Stimulated activated CD4-positive, alpha-beta T cell treated with anti-CD3 and anti-CD28 coated beads, Interleukin-1b, Interleukin-23, amount 100 ng/mL, for 48 hours (primary cell): ENCODE measurements around the gene MAML3.

Experiments
- DNase-seq: peaks from one replicate; pipeline ENCODE4 v3.0.0-alpha.2; 2020

Gene MAML3

GRCh38 chr4:139768896-139769295, 385.1 kb downstream of the MAML3 start:
- DNase-seq = no peak

- no peak for DNase-seq
Observed at GRCh38 chr4:139768366-139768765, 385.6 kb downstream of the MAML3 start.

GRCh38 chr4:139767585-139767984, 386.4 kb downstream of the MAML3 start:
- no peak for DNase-seq

GRCh38 chr4:139767168-139767567, 386.8 kb downstream of the MAML3 start:
- DNase-seq = no peak

GRCh38 chr4:139764686-139765310, 389.2 kb downstream of the MAML3 start:
- DNase-seq = no peak

DNA sequence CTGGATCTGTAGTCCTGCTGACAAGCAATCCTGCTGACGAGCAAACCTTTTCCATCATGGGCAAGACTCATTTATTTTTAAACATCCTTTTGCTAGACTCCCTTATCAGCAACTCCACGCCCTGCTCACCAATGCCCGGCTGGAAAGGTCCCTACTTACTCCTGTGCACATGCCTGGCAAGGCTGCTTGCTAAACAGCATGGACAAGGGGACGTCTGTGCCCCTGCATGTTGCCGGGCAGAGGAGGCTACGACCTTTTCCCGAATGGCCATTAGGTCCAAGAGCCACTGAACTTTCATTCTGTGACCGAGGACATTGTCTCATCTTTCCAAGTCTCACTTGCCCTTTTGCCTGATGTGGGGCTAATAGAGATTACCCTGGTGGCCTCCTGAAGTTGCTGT, 389.8 kb downstream of the MAML3 start:
- DNase-seq = no peak

GRCh38 chr4:139763672-139764071, 390.3 kb downstream of the MAML3 start:
- no peak for DNase-seq

DNA sequence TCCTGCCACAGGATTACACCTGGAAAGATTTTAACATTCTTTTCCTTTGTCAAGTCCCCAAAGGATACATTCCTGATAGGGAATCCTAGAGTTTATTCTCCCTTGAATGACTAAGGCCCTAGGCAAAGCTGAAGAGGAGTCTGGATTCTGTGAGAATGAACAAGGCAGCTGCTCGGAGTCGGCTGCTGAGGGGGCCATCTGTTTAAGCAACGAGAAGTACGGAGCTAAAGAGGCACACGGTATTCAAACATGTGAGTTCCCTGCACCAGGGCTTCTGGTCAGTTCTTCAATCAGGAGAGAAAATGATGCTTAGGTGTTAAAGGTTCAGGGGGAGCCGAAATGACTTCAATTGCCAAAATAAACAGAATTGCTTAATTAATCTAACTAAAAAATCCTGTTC, 390.8 kb downstream of the MAML3 start:
- DNase-seq = no peak

GRCh38 chr4:139762720-139763119, 391.3 kb downstream of the MAML3 start:
- no peak for DNase-seq

- DNase-seq = no peak
Observed at GRCh38 chr4:139761461-139761860, 392.5 kb downstream of the MAML3 start.

DNA sequence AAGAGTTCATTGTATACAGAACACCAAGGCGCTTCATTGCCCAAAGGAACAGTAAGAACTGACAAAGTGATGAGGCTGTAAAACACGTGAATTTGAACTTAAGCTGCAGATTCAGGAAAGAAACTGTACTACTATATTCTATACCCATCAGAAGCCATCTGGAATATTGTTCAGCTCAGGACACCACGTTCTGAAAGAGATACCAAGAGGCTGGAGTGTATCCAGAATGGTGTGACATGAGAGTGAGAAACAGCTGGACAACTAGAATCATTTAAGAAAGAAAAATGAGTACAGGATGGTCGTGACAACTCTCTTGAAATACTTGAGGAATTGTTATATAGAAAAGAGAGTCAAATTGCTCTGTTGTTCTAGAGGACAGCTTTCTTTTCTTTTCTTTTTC, 393.4 kb downstream of the MAML3 start:
- DNase-seq = no peak

- DNase-seq = no peak
Observed at GRCh38 chr4:139759097-139759496, 394.9 kb downstream of the MAML3 start.

GRCh38 chr4:139756391-139757180, 397.4 kb downstream of the MAML3 start:
- DNase-seq = no peak

GRCh38 chr4:139754938-139755337, 399.0 kb downstream of the MAML3 start:
- DNase-seq = no peak

- DNase-seq = no peak
Observed at GRCh38 chr4:139753686-139754085, 400.3 kb downstream of the MAML3 start.

DNA sequence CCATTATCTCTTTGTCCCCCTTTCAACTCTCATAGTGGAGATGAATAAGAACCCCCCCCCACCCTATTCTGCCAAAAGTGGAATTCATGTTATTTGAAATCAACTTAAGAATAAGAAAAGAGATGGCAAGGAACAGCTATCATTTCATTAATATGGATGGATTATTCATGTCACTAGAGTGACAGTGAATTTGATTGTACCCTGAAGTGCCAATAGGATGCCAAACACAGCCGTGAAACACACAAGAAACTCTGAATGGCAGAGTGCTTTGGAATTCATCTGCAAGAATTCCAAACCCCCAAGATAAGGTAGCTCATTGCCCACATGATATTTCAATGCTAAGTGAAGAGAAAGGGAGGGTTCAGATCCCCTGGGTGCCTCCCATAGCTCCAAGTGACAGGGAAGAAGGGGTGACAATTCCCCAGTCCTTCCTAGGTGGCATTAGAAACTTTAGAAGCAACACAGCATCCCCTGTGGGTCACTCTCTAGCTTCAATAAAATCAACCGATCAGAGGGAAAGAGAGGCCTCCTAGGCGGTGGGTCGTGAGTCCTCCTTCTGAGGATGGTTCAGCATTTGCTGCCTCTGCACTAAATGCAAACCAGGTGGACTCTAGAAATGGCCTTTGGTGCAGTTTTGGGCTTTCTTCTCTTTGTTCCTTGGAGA, 404.0 kb downstream of the MAML3 start:
- no peak for DNase-seq

GRCh38 chr4:139749338-139749737, 404.6 kb downstream of the MAML3 start:
- no peak for DNase-seq

GRCh38 chr4:139746431-139747171, 407.4 kb downstream of the MAML3 start:
- DNase-seq = no peak

GRCh38 chr4:139745111-139745639, 408.8 kb downstream of the MAML3 start:
- DNase-seq = no peak

DNA sequence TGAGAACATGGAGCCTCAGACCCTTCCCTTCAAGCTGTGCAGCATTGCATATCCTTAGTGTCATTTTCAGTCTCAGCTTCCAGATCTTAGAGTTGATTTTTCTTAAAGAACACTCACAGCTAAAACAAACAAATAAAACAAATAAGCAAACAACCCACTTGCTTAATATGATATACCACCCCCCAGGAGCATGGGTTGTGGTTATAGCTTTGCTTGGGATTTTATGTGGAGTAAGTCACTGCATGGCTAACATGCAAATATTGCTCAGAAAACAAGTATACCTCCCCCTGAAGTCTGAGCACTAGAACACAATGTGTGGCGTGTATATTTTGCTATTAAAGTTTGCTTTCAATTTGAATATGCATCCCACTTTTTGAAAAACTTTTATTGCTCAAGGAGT, 409.8 kb downstream of the MAML3 start:
- no peak for DNase-seq

DNA sequence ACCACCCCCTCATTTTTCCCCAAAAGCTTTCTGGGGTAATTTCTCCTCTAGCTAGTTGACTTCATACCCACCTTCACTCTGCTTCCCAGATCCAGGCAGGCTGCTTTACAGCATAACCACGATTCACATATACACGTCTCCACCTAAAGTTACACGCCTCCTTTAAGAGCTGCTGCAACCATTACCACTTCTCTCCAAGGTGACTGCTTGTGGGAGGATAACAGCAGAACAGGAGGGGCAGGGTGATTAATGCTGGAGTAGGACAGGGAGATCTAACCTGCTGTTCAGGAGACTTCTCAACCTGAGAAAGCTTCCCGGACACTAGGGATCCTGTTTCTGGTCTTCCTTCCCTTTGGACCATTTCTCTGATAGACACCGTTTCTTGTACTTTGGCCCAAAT, 411.0 kb downstream of the MAML3 start:
- DNase-seq = no peak

DNA sequence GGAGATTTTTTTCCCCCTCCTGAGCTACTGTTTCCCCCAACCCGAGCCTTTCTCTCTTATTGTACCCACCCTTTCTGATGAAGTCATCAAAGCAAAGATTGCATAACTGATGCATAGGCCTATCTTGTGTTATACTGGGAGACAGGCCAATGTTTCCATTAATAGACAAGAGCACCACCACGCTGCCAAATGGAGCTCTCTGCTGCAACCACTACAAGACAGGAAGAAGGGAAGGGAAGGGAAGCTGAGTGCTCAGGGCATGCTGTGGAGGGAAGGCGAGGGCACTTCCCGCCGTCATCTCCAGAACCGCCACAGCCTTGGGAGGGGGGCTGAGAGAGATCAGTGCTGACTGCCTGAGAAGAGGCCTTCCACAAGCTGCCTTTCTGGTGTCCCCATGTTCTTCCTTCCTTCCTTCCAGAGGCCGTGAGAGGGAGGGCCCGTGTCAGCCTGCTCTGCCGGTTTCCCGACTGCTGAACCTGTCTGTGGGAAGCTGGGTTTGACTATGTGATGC, 413.4 kb downstream of the MAML3 start:
- no peak for DNase-seq

DNA sequence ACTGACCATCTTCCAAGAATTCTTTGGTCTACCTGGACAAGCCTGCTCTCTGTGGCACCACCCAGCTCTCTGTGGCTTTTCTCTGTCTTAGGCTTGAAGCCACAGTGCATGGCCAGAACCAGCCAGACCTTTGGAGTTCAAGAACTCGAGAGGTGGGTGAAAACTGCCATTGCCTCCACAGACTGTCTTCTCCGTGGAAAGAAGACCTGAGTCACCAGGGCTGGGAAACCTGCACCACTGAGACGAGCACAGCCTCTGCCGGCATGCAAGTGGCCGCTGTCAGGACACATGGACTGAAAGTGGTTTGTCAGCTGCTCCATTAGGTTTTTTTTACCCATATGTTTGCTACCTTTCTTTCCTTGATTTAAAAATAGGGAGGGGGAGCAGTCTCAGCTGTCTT, 413.9 kb downstream of the MAML3 start:
- DNase-seq = no peak
